A549 (cell line): ENCODE results near the gene SYT12. TPM values are rescaled to one million over a fixed set of nuclear protein-coding genes. Genes with fewer than 3 reads are reported as not detected.

ENCODE experiments used
- ATAC-seq, 2 experiments: fragments of 200-7000 bp in 1 of 2; fragments of >200 bp in 1 of 2; cut with Nextera tagmentation in 1 of 2; cut with Tn5 transposase in 1 of 2; 3 replicates each; pipeline versions ENCODE4 v1.8.0 to v1.9.1; 2018 to 2020; ENCODE audit warnings: mild to moderate bottlenecking in 1 of 2, moderate library complexity in 1 of 2
- CTCF ChIA-PET: fragments of 300-600 bp; sonication (Branson Sonifier 250); formaldehyde crosslinking; extraction: SDS; loops from one replicate; lab custom pipeline; 2021; ENCODE audit warnings: antibody characterized with exemption, inconsistent platforms; lab: Yijun Ruan, JAX
- POLR2A ChIA-PET: fragments of 350-600 bp; formaldehyde crosslinking; extraction: SDS; loops from one replicate; lab custom pipeline; 2021; ENCODE audit warnings: antibody characterized with exemption, inconsistent platforms; lab: Yijun Ruan, JAX
- DNase-seq, 2 experiments: peaks; one replicate each; pipeline versions ENCODE4 v3.0.0 to v3.0.0-alpha.2; 2011 to 2016; ENCODE audit warnings: low read depth in 1 of 2, low spot score in 1 of 2
- FAIRE-seq: peaks from 2 replicates; lab custom pipeline; 2011; peaks lifted over from hg19 to GRCh38; lab: Jason Lieb, UNC
- H3K27ac ChIP-seq, 2 experiments: fragments of >200 bp; sonication (Bioruptor Twin); formaldehyde crosslinking; 3 replicates each; pipeline ENCODE4 v1.5.1; 2016 to 2017
- H3K4me1 ChIP-seq: fragments of >200 bp; sonication (Bioruptor Twin); formaldehyde crosslinking; 3 replicates; pipeline ENCODE4 v1.6.1; 2016
- H3K4me2 ChIP-seq: fragments of >200 bp; sonication (Bioruptor Twin); formaldehyde crosslinking; 3 replicates; pipeline ENCODE4 v1.6.1; 2016
- H3K4me3 ChIP-seq: fragments of >200 bp; sonication (Bioruptor Twin); formaldehyde crosslinking; 3 replicates; pipeline ENCODE4 v1.5.1; 2016
- H3K9me3 ChIP-seq: fragments of >200 bp; sonication (Bioruptor Twin); formaldehyde crosslinking; 3 replicates; pipeline ENCODE4 v1.6.1; 2016
- BCL3 ChIP-seq: fragments of >200 bp; sonication (Bioruptor Twin); formaldehyde crosslinking; IDR thresholded peaks from 3 replicates; pipeline ENCODE4 v1.6.1; 2016
- CEBPB ChIP-seq, 2 experiments: fragments of >200 bp in 1 of 2; sonication (Bioruptor Twin) in 1 of 2; formaldehyde crosslinking in 1 of 2; IDR thresholded peaks; 2 replicates each; pipeline ENCODE4 v1.6.1; 2012 to 2016
- CHD4 ChIP-seq: fragments of 200-600 bp; sonication (generic); IDR thresholded peaks from 2 replicates; pipeline ENCODE4 v1.6.1; 2016; ENCODE audit warnings: antibody characterized with exemption, mild to moderate bottlenecking, borderline replicate concordance
- E2F6 ChIP-seq: IDR thresholded peaks from 2 replicates; pipeline ENCODE4 v1.6.1; 2012; ENCODE audit warnings: low read depth, borderline replicate concordance
- EP300 ChIP-seq, 2 experiments: fragments of >200 bp; sonication (Bioruptor Twin); formaldehyde crosslinking; IDR thresholded peaks; 2 replicates in 1 of 2; 3 replicates in 1 of 2; pipeline ENCODE4 v1.6.1; 2016 to 2017
- FOSB ChIP-seq: fragments of 250-450 bp; sonication (Bioruptor Pico); IDR thresholded peaks from 2 replicates; pipeline ENCODE4 v1.5.0; 2020; ENCODE audit warnings: mild to moderate bottlenecking, moderate library complexity
- GATA3 ChIP-seq: IDR thresholded peaks from 2 replicates; pipeline ENCODE4 v1.6.1; 2012; ENCODE audit warnings: borderline replicate concordance
- HDAC2 ChIP-seq: fragments of 200-600 bp; sonication (generic); IDR thresholded peaks from 2 replicates; pipeline ENCODE4 v1.6.1; 2016
- HOXB13 ChIP-seq: fragments of 250-450 bp; sonication (Bioruptor Pico); IDR thresholded peaks from 2 replicates; pipeline ENCODE4 v1.5.0; 2020; ENCODE audit warnings: low read depth, mild to moderate bottlenecking, moderate library complexity
- HOXB5 ChIP-seq: fragments of 250-450 bp; sonication (Bioruptor Pico); IDR thresholded peaks from 2 replicates; pipeline ENCODE4 v1.5.0; 2020; ENCODE audit warnings: mild to moderate bottlenecking, moderate library complexity
- MAX ChIP-seq: IDR thresholded peaks from 2 replicates; pipeline ENCODE4 v1.6.1; 2012
- MYC ChIP-seq: IDR thresholded peaks from 2 replicates; pipeline ENCODE4 v1.6.1; 2012; ENCODE audit warnings: mild to moderate bottlenecking, inconsistent platforms, low read length, improper control_type of control experiment, borderline replicate concordance
- POLR2AphosphoS2 ChIP-seq: conservative IDR thresholded peaks from 2 replicates; pipeline ENCODE4 v1.6.1; 2012; ENCODE audit warnings: low read length, improper control_type of control experiment, inconsistent platforms
- RNF2 ChIP-seq: fragments of 200-600 bp; sonication (generic); IDR thresholded peaks from 2 replicates; pipeline ENCODE4 v1.6.1; 2016; ENCODE audit warnings: low read depth, mild to moderate bottlenecking, antibody characterized with exemption, moderate library complexity, borderline replicate concordance
- ZSCAN20 ChIP-seq: fragments of 250-450 bp; sonication (Bioruptor Pico); IDR thresholded peaks from 2 replicates; pipeline ENCODE4 v1.8.0; 2022; ENCODE audit warnings: mild to moderate bottlenecking, moderate library complexity
- WGBS: methylation state at CpG from one replicate; pipeline ENCODE4 v1.1.6; 2017; ENCODE audit errors: missing lambda C conversion rate; 5-methylcytosine and 5-hydroxymethylcytosine counted together
- polyA minus RNA-seq: library from RNA; depleted of rRNA, polyadenylated mRNA; stranded (reverse); fragments of >200 nt; gene quantifications from 2 replicates; pipeline ENCODE4 v1.2.3, GENCODE V29; 2011; rRNA and poly(A)+ RNA removed
- polyA plus RNA-seq, 4 experiments: library from polyadenylated mRNA; depleted of rRNA in 3 of 4; stranded (reverse); fragments of >200 nt; fragmentation: RNase III in 1 of 4; extraction: RNeasy Plus Mini Kit Qiagen cat#74134 plus additional on column Dnase treatment in 1 of 4; gene quantifications; 2 replicates in 3 of 4; 3 replicates in 1 of 4; pipeline ENCODE4 v1.2.3, GENCODE V29; 2011 to 2017

Gene SYT12, protein sequence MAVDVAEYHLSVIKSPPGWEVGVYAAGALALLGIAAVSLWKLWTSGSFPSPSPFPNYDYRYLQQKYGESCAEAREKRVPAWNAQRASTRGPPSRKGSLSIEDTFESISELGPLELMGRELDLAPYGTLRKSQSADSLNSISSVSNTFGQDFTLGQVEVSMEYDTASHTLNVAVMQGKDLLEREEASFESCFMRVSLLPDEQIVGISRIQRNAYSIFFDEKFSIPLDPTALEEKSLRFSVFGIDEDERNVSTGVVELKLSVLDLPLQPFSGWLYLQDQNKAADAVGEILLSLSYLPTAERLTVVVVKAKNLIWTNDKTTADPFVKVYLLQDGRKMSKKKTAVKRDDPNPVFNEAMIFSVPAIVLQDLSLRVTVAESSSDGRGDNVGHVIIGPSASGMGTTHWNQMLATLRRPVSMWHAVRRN
- polyA plus RNA-seq (2011; rRNA removed) (1.4 and 2.4 TPM in 2 replicates), polyA plus RNA-seq (2017; fragmentation: RNase III; extraction: RNeasy Plus Mini Kit Qiagen cat#74134 plus additional on column Dnase treatment) (6.6 to 10.6 TPM (median 9.6 TPM) in 3 replicates), polyA minus RNA-seq (1.7 and 2.3 TPM in 2 replicates)
- polyA plus RNA-seq (2012; cell fraction: cytosol; rRNA removed), result 2.7 and 4.7 TPM in 2 replicates
- 7.3 and 8.2 TPM in 2 replicates for polyA plus RNA-seq (2012; cell fraction: nucleus; rRNA removed)

GRCh38 chr11:67022961-67023956 is at the start of gene SYT12:
TSS of gene SYT12 (plus strand) at chr11:67023134. CDS start at chr11:67030145, 7,011 bp downstream.
- Histone ChIP-seq H3K4me1 (peaks cover 24% of the 10 kb centered on the region), H3K4me2 (peak within 1 kb of the TSS; percentile 96), H3K4me3 (peak within 1 kb of the TSS; percentile 66), H3K9me3 (no peaks in the 10 kb centered on the region), H3K27ac (peak within 1 kb of the TSS; percentile 72 to 87)
- ChIA-PET POLR2A (interaction anchor here (1.4 to 1.8 kb wide), 2 partner anchors 10 to 180 kb away, joined by 4 to 6 read pairs; partner anchors contain the start of gene RCE1), CTCF (interaction anchor here (0.6 to 10.6 kb wide), 17 partner anchors 10 to 296 kb away, joined by 3 to 67 read pairs (median 6); partner anchors contain the start of gene RCE1)
- FAIRE-seq (no peak), ATAC-seq (peak; percentile 65 to 71), DNase-seq (peak; percentile 35)
- peak; percentile 42; the same call in 1 of the 2 replicates for TF ChIP-seq HDAC2
- 0 out of 2 replicates have a peak, but pooled peaks have one; percentile 26 for TF ChIP-seq RNF2
- TF ChIP-seq E2F6, result peak; percentile 71
- TF ChIP-seq HOXB13 (CRISPR knock-in tag), result 0 out of 2 replicates have a peak, but pooled peaks have one; percentile 35
- peak; percentile 69 for TF ChIP-seq MAX
- TF ChIP-seq GATA3, result no peak
- no peak for TF ChIP-seq BCL3
- WGBS, result 22% methylated on average over 26 of the region's 118 CpGs

DNA sequence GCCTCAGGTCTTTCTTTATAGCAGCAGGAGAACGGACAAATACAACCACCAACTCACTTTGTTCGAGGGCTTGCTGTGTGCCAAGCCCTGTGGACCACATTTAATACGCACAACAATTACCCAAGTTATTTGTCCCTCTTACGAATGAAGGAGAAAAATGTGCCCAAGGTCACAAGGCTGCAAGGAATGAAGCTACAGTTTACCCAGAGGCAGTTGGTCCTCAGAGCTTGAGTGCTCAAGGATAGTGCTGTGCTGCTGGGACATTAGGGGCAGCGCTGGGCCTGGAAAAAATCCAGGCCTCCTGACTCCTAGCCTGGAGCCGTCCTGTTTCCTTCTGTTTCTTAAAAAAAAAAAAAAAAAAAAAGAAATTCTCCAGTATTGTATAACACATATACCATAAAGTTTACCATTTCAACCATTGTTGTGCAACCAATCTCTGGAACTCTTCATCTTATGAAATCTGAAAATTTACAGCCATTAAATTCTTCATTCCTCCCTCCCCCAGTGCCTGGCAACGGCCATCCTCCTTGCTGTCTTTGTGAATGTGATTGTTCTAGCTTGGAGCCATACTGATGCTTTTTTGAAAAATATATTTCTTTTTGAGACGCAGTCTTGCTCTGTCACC is 48.9 kb upstream of the SYT12 start:
- TF ChIP-seq HOXB5 (CRISPR knock-in tag) (no peak), CHD4 (no peak), FOSB (no peak), ZSCAN20 (CRISPR knock-in tag) (no peak), EP300 (IDR thresholded peaks at IDR 0.05) (peak in 1 of 2 experiments; percentile 9; a peak in 1 of 5 replicates), CEBPB (IDR thresholded peaks at IDR 0.05) (peak in 1 of 2 experiments; percentile 79; a peak in 2 of 4 replicates), POLR2AphosphoS2 (no peak), MYC (no peak), MAX (peak; percentile 47; the same call in 1 of the 2 replicates)
- Histone ChIP-seq H3K4me1 (peaks cover 75% of the 10 kb centered on the region), H3K4me3 (no peak overlapping the region), H3K4me2 (peak overlapping the region; percentile 78), H3K27ac (peak overlapping the region; percentile 95 to 99), H3K9me3 (peaks cover 10% of the 10 kb centered on the region)
- no peak for ATAC-seq
- 47% methylated on average over 8 of the region's 8 CpGs for WGBS
- CTCF ChIA-PET, result interaction anchor here (1.7 to 2.8 kb wide), 5 partner anchors 77 to 136 kb away, joined by 4 to 27 read pairs (median 14); partner anchors contain the start of gene RCE1
- POLR2A ChIA-PET, result no interaction called here
- no peak for FAIRE-seq
- DNase-seq, result no peak
